Measurements from ENCODE around the gene VIL1. TPM values are rescaled to one million over a fixed set of nuclear protein-coding genes. Genes with fewer than 3 reads are reported as not detected.

The VIL1 gene
- total and polyA plus RNA-seq, 12 donors = 0.09 to 4.5 (median 0.43) TPM; not detected in 6

- H3K9me3 ChIP-seq (replicated peaks in 1 of 3) = no peaks in the 10 kb centered on the region
- no peak for DNase-seq
- TF ChIP-seq CTCF (IDR thresholded peaks at IDR 0.05) (no peak), POLR2A (IDR thresholded peaks at IDR 0.05) (no peak)
- peaks cover 0 to 13% of the 10 kb centered on the region in 2 donors for H3K36me3 ChIP-seq (replicated peaks in 1 of 2)
- no peaks in the 10 kb centered on the region for H3K27me3 ChIP-seq
- H3K4me1 ChIP-seq (replicated peaks in 1 of 2) = peaks cover 9% of the 10 kb centered on the region in 2 donors
- WGBS, 4 donors = 0% methylated on average over 1 of the region's 1 CpG
- no peak overlapping the region for H3K27ac ChIP-seq
- no peak overlapping the region for H3K4me3 ChIP-seq
- intact Hi-C loops (cut with DNase I) = no loop called here
Observed at GRCh38 chr2:218470448-218470847, 51.5 kb downstream of the VIL1 start.

- intact Hi-C loops (cut with DNase I) = no loop called here
- 80 to 95% (median 86%) methylated on average over 2 of the region's 2 CpGs for WGBS, 4 donors
- TF ChIP-seq POLR2A (IDR thresholded peaks at IDR 0.05) = no peak
- TF ChIP-seq CTCF (IDR thresholded peaks at IDR 0.05) = no peak
- H3K27ac ChIP-seq = peak overlapping the region in 1 of 5 donors; percentile 14
- peaks cover 0 to 13% of the 10 kb centered on the region in 2 donors for H3K36me3 ChIP-seq (replicated peaks in 1 of 2)
- H3K4me1 ChIP-seq (replicated peaks in 1 of 2) = peaks cover 9 to 10% of the 10 kb centered on the region in 2 donors
- H3K27me3 ChIP-seq = no peaks in the 10 kb centered on the region
- no peak overlapping the region for H3K4me3 ChIP-seq
- H3K9me3 ChIP-seq (replicated peaks in 1 of 3) = no peaks in the 10 kb centered on the region
- DNase-seq = no peak
Observed at GRCh38 chr2:218471036-218471435, 52.1 kb downstream of the VIL1 start.

- H3K36me3 ChIP-seq (replicated peaks in 1 of 2) = peaks cover 0 to 13% of the 10 kb centered on the region in 2 donors
- no peaks in the 10 kb centered on the region for H3K9me3 ChIP-seq (replicated peaks in 1 of 3)
- 72 to 82% (median 79%) methylated on average over 5 of the region's 5 CpGs for WGBS, 4 donors
- peak overlapping the region in 1 of 5 donors; percentile 14 for H3K27ac ChIP-seq
- peaks cover 9 to 20% of the 10 kb centered on the region in 2 donors for H3K4me1 ChIP-seq (replicated peaks in 1 of 2)
- intact Hi-C loops (cut with DNase I) = no loop called here
- DNase-seq = peak in 3 of 7 donors; percentile 24 to 32 (median 26)
- H3K27me3 ChIP-seq = no peaks in the 10 kb centered on the region
- H3K4me3 ChIP-seq = no peak overlapping the region
- TF ChIP-seq CTCF (IDR thresholded peaks at IDR 0.05) (no peak), POLR2A (IDR thresholded peaks at IDR 0.05) (no peak)
Observed at GRCh38 chr2:218471982-218472381, 53.1 kb downstream of the VIL1 start.

- H3K4me3 ChIP-seq = no peak overlapping the region
- no peaks in the 10 kb centered on the region for H3K27me3 ChIP-seq
- peaks cover 9 to 26% of the 10 kb centered on the region in 2 donors for H3K4me1 ChIP-seq (replicated peaks in 1 of 2)
- peaks cover 0 to 13% of the 10 kb centered on the region in 2 donors for H3K36me3 ChIP-seq (replicated peaks in 1 of 2)
- intact Hi-C loops (cut with DNase I) = no loop called here
- H3K9me3 ChIP-seq (replicated peaks in 1 of 3) = no peaks in the 10 kb centered on the region
- DNase-seq = no peak
- H3K27ac ChIP-seq = no peak overlapping the region
- TF ChIP-seq CTCF (IDR thresholded peaks at IDR 0.05) (no peak), POLR2A (IDR thresholded peaks at IDR 0.05) (no peak)
Observed at GRCh38 chr2:218472988-218473387, 54.1 kb downstream of the VIL1 start.

Data from adrenal gland (tissue), 12 donors.